Measurements from ENCODE around the gene IL5RA. TPM values are rescaled to one million over a fixed set of nuclear protein-coding genes. Genes with fewer than 3 reads are reported as not detected.

IL5RA gene
- total and polyA plus RNA-seq, 10 of the 15 experiments (the other 5 are each of a cell fraction or from before 2014, with no cell fraction given) = 0.04 to 0.53 (median 0.14) TPM; not detected in 6

GRCh38 chr3:3145831-3146230 lies 35.7 kb upstream of the IL5RA start (continued):
- TF ChIP-seq ZNF592 (IDR thresholded peaks at IDR 0.05) (no peak), RAD51 (IDR thresholded peaks at IDR 0.05) (no peak)

GRCh38 chr3:3141939-3142338 lies 31.8 kb upstream of the IL5RA start:
- ChIA-PET RAD21 (ENCODE audit: unreplicated experiment) (no interaction called here), CTCF (interaction anchor here (1.9 kb wide), 1 partner anchor 10 kb away, joined by 5 read pairs; no protein-coding TSS in a partner anchor), POLR2A (no interaction called here), SMC1A (ENCODE audit: uncharacterized antibody, unreplicated experiment) (interaction anchor here (1.0 to 1.5 kb wide), 3 partner anchors 8 to 12 kb away, joined by 3 to 5 read pairs (median 4); no protein-coding TSS in a partner anchor)
- H3K4me1 ChIP-seq (ENCODE audit: control insufficient read depth, insufficient read depth, low read length) = no peaks in the 10 kb centered on the region
- H3K27ac ChIP-seq (ENCODE audit: control insufficient read depth, insufficient read depth) = no peak overlapping the region
- DNase-seq (ENCODE audit: low read depth, low spot score) = no peak
- H3K36me3 ChIP-seq (ENCODE audit: control insufficient read depth in 2 of 2, insufficient read depth in 2 of 2, low read length in 1 of 2) = peaks cover 10 to 43% of the 10 kb centered on the region in 2 experiments
- no peak overlapping the region for H3K4me3 ChIP-seq
- H3K9me3 ChIP-seq (replicated peaks; ENCODE audit: control insufficient read depth, insufficient read depth, low read length) = no peaks in the 10 kb centered on the region
- intact Hi-C loops (cut with micrococcal nuclease; ENCODE audit: unreplicated experiment) (no loop called here), in situ Hi-C loops (cut with MboI) (no loop called here)
- H3K4me2 ChIP-seq (ENCODE audit: control insufficient read depth, insufficient read depth) = no peak overlapping the region
- no peak overlapping the region for H2AFZ ChIP-seq (ENCODE audit: control insufficient read depth, low read depth, low read length)
- no peak for ATAC-seq
- no peaks in the 10 kb centered on the region; the same call in 1 of the 2 replicates for H3K79me2 ChIP-seq (ENCODE audit: control insufficient read depth, insufficient read depth, low read length)
- FAIRE-seq = no peak
- no peak overlapping the region for H3K9ac ChIP-seq (ENCODE audit: control insufficient read depth, insufficient read depth, low read length)
- no TSS peak for BruUV-seq (replicated peaks)
- no peaks in the 10 kb centered on the region for H4K20me1 ChIP-seq (ENCODE audit: control insufficient read depth, insufficient read depth)
- H3K27me3 ChIP-seq (replicated peaks in 1 of 2; ENCODE audit: control insufficient read depth in 2 of 2, insufficient read depth in 2 of 2, low read length in 1 of 2) = no peaks in the 10 kb centered on the region
- TF ChIP-seq BACH1 (IDR thresholded peaks at IDR 0.05; ENCODE audit: borderline replicate concordance) = no peak
- no peak for TF ChIP-seq RFX5 (IDR thresholded peaks at IDR 0.05; ENCODE audit: low read depth, low read length)
- TF ChIP-seq NR2C1 (IDR thresholded peaks at IDR 0.05) = no peak
- TF ChIP-seq TCF7 (IDR thresholded peaks at IDR 0.05; ENCODE audit: borderline replicate concordance) = no peak
- TF ChIP-seq ZBED1 (IDR thresholded peaks at IDR 0.05; ENCODE audit: borderline replicate concordance) = no peak
- no peak for TF ChIP-seq NFYB (IDR thresholded peaks at IDR 0.05; ENCODE audit: insufficient read depth, low read depth, low read length)
- TF ChIP-seq SUPT20H (IDR thresholded peaks at IDR 0.05; ENCODE audit: borderline replicate concordance, control insufficient read depth, low read depth, low read length) = no peak
- TF ChIP-seq, protein P1, sequence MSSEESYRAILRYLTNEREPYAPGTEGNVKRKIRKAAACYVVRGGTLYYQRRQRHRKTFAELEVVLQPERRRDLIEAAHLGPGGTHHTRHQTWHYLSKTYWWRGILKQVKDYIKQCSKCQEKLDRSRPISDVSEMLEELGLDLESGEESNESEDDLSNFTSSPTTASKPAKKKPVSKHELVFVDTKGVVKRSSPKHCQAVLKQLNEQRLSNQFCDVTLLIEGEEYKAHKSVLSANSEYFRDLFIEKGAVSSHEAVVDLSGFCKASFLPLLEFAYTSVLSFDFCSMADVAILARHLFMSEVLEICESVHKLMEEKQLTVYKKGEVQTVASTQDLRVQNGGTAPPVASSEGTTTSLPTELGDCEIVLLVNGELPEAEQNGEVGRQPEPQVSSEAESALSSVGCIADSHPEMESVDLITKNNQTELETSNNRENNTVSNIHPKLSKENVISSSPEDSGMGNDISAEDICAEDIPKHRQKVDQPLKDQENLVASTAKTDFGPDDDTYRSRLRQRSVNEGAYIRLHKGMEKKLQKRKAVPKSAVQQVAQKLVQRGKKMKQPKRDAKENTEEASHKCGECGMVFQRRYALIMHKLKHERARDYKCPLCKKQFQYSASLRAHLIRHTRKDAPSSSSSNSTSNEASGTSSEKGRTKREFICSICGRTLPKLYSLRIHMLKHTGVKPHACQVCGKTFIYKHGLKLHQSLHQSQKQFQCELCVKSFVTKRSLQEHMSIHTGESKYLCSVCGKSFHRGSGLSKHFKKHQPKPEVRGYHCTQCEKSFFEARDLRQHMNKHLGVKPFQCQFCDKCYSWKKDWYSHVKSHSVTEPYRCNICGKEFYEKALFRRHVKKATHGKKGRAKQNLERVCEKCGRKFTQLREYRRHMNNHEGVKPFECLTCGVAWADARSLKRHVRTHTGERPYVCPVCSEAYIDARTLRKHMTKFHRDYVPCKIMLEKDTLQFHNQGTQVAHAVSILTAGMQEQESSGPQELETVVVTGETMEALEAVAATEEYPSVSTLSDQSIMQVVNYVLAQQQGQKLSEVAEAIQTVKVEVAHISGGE (CRISPR knock-in tag; IDR thresholded peaks at IDR 0.05) = no peak
- TF ChIP-seq IRF4 (IDR thresholded peaks at IDR 0.05; ENCODE audit: low read depth, low read length) = no peak
- no peak for TF ChIP-seq ZNF24 (IDR thresholded peaks at IDR 0.05)
- TF ChIP-seq ZBTB4 (CRISPR knock-in tag; IDR thresholded peaks at IDR 0.05) = no peak

Data from GM12878 (cell line).